ENCODE data around the gene RABIF.
"Not testable (repeated sequence)": the region's sequence is repeated elsewhere in the genome, so short reads cannot be mapped to it uniquely, and the experiment has no call there.

The RABIF gene

GRCh38 chr1:202903808-202904207 is 14.9 kb upstream of the RABIF start:
- not testable (repeated sequence) for H3K4me1 ChIP-seq (ENCODE audit: insufficient read depth, low read length); H3K9ac ChIP-seq (ENCODE audit: low read depth, low read length); H3K36me3 ChIP-seq (ENCODE audit: insufficient read depth, low read length); H3K9me3 ChIP-seq (ENCODE audit: control insufficient read depth, insufficient read depth, low read length)

- Histone ChIP-seq H3K9me3 (ENCODE audit: control insufficient read depth, insufficient read depth, low read length) (no peaks in the 10 kb centered on the region), H3K9ac (ENCODE audit: low read depth, low read length) (no peak overlapping the region), H3K36me3 (ENCODE audit: insufficient read depth, low read length) (peaks cover 7% of the 10 kb centered on the region), H3K4me1 (ENCODE audit: insufficient read depth, low read length) (no peaks in the 10 kb centered on the region)
These were observed 12.6 kb upstream of the RABIF start for GRCh38 chr1:202901555-202901954.

GRCh38 chr1:202892501-202892900 is 3.6 kb upstream of the RABIF start:
- no peak overlapping the region for H3K9ac ChIP-seq (ENCODE audit: low read depth, low read length)
- no peaks in the 10 kb centered on the region for H3K9me3 ChIP-seq (ENCODE audit: control insufficient read depth, insufficient read depth, low read length)
- no peaks in the 10 kb centered on the region for H3K4me1 ChIP-seq (ENCODE audit: insufficient read depth, low read length)
- peaks cover 14% of the 10 kb centered on the region for H3K36me3 ChIP-seq (ENCODE audit: insufficient read depth, low read length)

DNA sequence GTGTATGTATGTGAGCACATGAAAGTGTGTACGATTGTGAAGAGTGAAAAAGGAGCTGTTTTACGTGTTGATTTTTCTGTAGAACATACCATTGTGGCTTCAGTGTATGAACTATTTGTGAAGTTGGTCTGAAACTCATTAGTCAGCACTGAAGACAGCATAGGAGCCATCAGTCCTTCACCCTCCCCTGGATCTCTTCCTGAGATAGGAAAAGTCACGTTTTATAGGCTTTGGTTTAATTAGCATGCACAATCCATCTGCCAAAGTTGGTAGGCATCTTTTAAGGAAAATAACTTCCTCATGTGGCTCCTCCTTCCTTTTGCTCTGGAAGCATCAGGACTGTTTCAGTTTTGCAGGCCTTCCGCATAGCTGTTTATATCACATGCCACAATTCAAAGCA is 1.4 kb upstream of the RABIF start:
- H3K9me3 ChIP-seq (ENCODE audit: control insufficient read depth, insufficient read depth, low read length): no peaks in the 10 kb centered on the region
- peaks cover 8% of the 10 kb centered on the region for H3K36me3 ChIP-seq (ENCODE audit: insufficient read depth, low read length)
- peaks cover 6% of the 10 kb centered on the region; the same call in 1 of the 2 replicates for H3K4me1 ChIP-seq (ENCODE audit: insufficient read depth, low read length)
- no peak overlapping the region for H3K9ac ChIP-seq (ENCODE audit: low read depth, low read length)

DNA sequence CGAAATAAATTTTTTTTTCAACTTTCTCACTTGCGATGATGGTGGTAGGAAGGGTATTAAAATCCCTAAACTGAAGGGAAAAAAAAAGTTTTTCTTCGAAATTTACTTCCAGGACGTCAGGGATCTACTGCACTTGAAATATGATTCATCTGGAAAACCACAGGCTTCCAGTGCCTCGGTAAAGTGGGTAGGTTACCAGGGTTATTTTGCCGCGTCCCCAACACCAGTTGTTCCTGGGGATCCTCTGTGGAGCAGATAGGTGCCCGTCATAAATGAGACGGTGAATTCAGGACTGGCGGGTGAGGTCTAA is 773 bp downstream of the RABIF start:
- H3K9me3 ChIP-seq (ENCODE audit: control insufficient read depth, insufficient read depth, low read length): no peaks in the 10 kb centered on the region
- peaks cover 9% of the 10 kb centered on the region; the same call in 1 of the 2 replicates for H3K4me1 ChIP-seq (ENCODE audit: insufficient read depth, low read length)
- H3K9ac ChIP-seq (ENCODE audit: low read depth, low read length): peak overlapping the region; percentile 88
- peaks cover 8% of the 10 kb centered on the region for H3K36me3 ChIP-seq (ENCODE audit: insufficient read depth, low read length)

DNA sequence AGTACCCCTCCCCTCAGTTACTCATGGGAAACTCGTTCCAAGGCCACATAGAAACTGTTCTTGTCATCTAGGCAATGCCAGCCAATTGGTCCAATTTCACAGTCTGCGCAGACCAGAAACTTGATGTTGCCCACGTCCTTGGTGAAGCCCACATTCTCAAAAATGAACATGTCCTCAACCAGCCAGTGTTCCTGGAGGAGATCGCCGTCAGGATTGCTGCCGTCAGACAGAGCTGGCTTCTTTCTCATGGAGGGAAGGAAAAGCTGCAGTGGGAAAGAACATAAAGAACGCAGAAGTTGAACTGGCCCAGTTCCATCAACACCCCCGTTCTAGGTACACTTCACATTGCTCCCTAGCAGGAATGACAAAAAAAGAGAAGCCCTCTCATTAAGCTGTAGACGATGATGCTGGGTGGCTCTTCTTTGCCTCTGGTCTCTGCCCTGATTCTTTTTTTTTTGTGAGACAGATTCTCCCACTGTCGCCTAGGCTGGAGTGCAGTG is 7.9 kb downstream of the RABIF start:
- H3K36me3 ChIP-seq (ENCODE audit: insufficient read depth, low read length): peaks cover 5% of the 10 kb centered on the region; the same call in 1 of the 2 replicates
- peaks cover 9% of the 10 kb centered on the region; the same call in 1 of the 2 replicates for H3K4me1 ChIP-seq (ENCODE audit: insufficient read depth, low read length)
- H3K9ac ChIP-seq (ENCODE audit: low read depth, low read length): no peak overlapping the region
- H3K9me3 ChIP-seq (ENCODE audit: control insufficient read depth, insufficient read depth, low read length): no peaks in the 10 kb centered on the region

- no peak overlapping the region for H3K9ac ChIP-seq (ENCODE audit: low read depth, low read length)
These were observed 8.9 kb downstream of the RABIF start for GRCh38 chr1:202880062-202880461.

DNA sequence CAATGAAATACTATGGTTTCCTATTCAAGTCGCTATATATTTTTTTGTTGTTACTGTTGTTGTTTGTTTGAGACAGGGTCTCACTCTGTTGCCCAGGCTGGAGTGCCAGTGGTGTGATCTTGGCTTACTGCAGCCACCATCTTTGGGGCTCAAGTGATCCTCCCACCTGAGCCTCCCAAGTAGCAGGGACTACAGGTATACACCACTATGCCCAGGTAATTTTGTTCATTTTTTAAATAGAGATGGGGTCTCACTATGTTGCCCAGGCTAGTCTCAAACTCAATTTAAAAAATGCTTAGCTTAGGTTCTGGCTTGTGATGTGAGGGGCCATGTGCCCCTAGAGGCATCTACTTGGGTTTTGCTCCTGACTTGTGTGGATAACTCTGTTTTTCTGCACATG is 9.8 kb downstream of the RABIF start:
- no peaks in the 10 kb centered on the region for H3K9me3 ChIP-seq (ENCODE audit: control insufficient read depth, insufficient read depth, low read length)
- H3K36me3 ChIP-seq (ENCODE audit: insufficient read depth, low read length): peaks cover 5% of the 10 kb centered on the region; the same call in 1 of the 2 replicates
- no peaks in the 10 kb centered on the region for H3K4me1 ChIP-seq (ENCODE audit: insufficient read depth, low read length)
- H3K9ac ChIP-seq (ENCODE audit: low read depth, low read length): no peak overlapping the region

More at GRCh38 chr1:202880062-202880461, 8.9 kb downstream of the RABIF start:
- no peaks in the 10 kb centered on the region for H3K9me3 ChIP-seq (ENCODE audit: control insufficient read depth, insufficient read depth, low read length)
- 0 out of 2 replicates have a peak, but pooled peaks cover under 1% of the 10 kb centered on the region for H3K4me1 ChIP-seq (ENCODE audit: insufficient read depth, low read length)
- peaks cover 5% of the 10 kb centered on the region; the same call in 1 of the 2 replicates for H3K36me3 ChIP-seq (ENCODE audit: insufficient read depth, low read length)

DNA sequence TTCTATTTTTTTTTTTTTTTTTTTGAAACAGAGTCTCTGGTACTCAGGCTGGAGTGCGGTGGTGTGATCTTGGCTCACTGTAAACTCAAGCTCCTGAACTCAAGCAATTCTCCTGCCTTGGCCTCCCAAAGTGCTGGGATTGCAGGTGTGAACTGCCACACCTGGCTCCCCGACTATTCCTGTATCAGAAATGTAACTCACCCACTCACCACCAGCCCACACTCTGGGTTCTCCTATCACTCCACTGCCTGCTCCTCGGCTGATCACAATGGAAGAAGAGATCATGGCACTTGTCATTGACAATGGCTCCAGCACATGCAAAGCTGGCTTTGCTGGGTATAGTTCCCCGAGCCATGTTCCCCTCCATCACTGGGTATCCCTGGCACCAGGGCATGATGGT is 15.9 kb downstream of the RABIF start:
- H3K9me3 ChIP-seq (ENCODE audit: control insufficient read depth, insufficient read depth, low read length): no peaks in the 10 kb centered on the region
- no peak overlapping the region for H3K9ac ChIP-seq (ENCODE audit: low read depth, low read length)

DNA sequence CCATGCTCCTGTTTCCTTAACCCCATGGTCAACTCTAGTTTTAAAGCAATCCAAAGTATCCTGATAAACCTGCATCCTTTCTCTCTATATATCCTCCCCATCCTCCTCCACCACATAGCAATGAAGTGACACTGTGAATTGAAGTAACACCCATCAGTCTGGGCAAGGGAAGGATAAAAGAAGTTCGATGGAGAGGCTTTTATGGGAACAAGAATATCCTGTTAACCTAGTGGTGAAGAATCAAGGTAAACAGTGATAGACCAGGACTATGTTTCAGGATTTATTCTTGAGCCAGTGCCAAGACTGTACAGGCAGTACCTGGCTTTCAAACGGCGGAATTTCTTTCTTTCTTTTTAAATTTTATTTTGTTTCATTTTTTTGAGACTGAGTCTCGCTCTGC is 17.6 kb downstream of the RABIF start:
- H3K9me3 ChIP-seq (ENCODE audit: control insufficient read depth, insufficient read depth, low read length): no peaks in the 10 kb centered on the region
- no peak overlapping the region for H3K9ac ChIP-seq (ENCODE audit: low read depth, low read length)
- no peaks in the 10 kb centered on the region for H3K36me3 ChIP-seq (ENCODE audit: insufficient read depth, low read length)
- H3K4me1 ChIP-seq (ENCODE audit: insufficient read depth, low read length): no peaks in the 10 kb centered on the region

More for the DNA sequence above, 15.9 kb downstream of the RABIF start:
- Histone ChIP-seq H3K4me1 (ENCODE audit: insufficient read depth, low read length) (no peaks in the 10 kb centered on the region), H3K36me3 (ENCODE audit: insufficient read depth, low read length) (no peaks in the 10 kb centered on the region)

GRCh38 chr1:202862679-202863560 is 26.0 kb downstream of the RABIF start:
- Histone ChIP-seq H3K4me1 (ENCODE audit: insufficient read depth, low read length) (no peaks in the 10 kb centered on the region), H3K9ac (ENCODE audit: low read depth, low read length) (0 out of 2 replicates have a peak overlapping the region, but pooled peaks have one; percentile 94), H3K36me3 (ENCODE audit: insufficient read depth, low read length) (no peaks in the 10 kb centered on the region), H3K9me3 (ENCODE audit: control insufficient read depth, insufficient read depth, low read length) (no peaks in the 10 kb centered on the region)

DNA sequence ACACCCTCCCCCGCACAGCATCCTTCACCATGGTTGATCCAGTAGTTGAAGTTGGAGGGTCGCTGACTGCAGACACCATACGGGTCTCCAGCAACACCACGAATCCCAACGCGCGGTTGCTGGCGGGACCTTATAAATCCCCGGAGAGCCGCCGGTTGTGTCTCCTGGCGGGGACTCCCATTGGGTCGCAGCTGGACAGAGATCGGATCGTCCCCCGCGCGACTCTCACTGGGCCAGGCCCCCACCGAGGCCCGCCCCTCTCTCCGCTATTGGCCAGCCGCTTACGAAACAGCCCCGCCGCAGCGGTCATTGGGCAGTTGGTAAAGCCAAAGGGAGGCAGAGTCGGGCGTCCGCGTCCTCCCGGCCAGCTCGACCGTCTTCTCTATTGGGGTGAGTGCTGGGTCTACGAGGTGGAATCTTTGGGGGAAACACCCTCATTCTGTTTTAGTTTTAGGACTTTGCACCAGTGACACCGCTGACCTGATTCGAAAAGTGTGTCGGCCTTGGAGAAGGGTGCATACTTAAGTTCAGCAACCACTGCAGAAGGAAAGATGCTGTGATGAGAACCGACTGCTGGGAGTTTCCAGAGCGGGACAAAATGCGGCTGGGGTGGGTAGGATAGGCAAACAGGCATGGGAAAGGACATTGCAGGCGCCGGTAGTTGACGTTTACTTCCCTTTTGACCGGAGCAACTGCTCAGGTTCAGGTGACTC is 27.4 kb downstream of the RABIF start:
- Histone ChIP-seq H3K36me3 (ENCODE audit: insufficient read depth, low read length) (peaks cover 10% of the 10 kb centered on the region; the same call in 1 of the 2 replicates), H3K9ac (ENCODE audit: low read depth, low read length) (peak overlapping the region; percentile 94), H3K9me3 (ENCODE audit: control insufficient read depth, insufficient read depth, low read length) (no peaks in the 10 kb centered on the region), H3K4me1 (ENCODE audit: insufficient read depth, low read length) (no peaks in the 10 kb centered on the region)

DNA sequence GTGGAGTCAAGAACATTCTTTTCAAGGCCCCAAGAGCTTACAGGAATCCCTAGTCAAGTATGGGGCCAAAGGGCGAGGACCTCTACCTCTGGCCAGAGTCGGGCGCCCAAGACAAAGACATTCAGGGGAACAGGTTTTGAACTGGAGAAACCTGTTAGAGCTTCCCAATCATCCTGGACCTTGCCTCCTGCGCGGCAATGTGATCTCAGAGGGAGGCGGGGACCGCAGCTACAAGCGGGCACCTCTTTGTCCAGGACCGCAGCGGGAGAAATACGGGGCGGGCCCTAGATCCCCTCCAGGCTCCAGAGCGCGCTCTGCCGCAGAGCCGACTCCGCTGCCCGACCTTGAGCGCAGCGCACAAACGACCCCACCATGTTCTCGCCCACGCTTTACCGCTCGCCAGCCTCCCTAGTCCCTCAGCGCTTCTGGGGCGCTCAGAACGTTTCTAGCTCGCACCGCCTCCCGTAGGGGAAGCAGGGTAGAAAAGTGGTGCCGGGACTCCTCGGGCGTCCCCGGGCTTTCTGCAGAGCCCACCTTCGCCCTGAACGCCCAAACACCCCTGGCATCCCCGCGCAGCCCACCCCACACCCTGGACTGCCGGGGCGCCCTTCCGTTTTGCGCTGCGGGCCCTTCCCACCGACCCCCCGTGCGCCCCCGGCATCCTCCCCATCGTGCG is 28.1 kb downstream of the RABIF start:
- H3K9ac ChIP-seq (ENCODE audit: low read depth, low read length): peak overlapping the region; percentile 94
- H3K36me3 ChIP-seq (ENCODE audit: insufficient read depth, low read length): peaks cover 10% of the 10 kb centered on the region; the same call in 1 of the 2 replicates
- no peaks in the 10 kb centered on the region for H3K9me3 ChIP-seq (ENCODE audit: control insufficient read depth, insufficient read depth, low read length)
- H3K4me1 ChIP-seq (ENCODE audit: insufficient read depth, low read length): no peaks in the 10 kb centered on the region

GRCh38 chr1:202858789-202859414 is 30.0 kb downstream of the RABIF start:
- no peak overlapping the region for H3K9ac ChIP-seq (ENCODE audit: low read depth, low read length)

More at GRCh38 chr1:202858789-202859414, 30.0 kb downstream of the RABIF start:
- H3K36me3 ChIP-seq (ENCODE audit: insufficient read depth, low read length): peaks cover 10% of the 10 kb centered on the region; the same call in 1 of the 2 replicates
- no peaks in the 10 kb centered on the region for H3K9me3 ChIP-seq (ENCODE audit: control insufficient read depth, insufficient read depth, low read length)
- no peaks in the 10 kb centered on the region for H3K4me1 ChIP-seq (ENCODE audit: insufficient read depth, low read length)

Measured in ES-I3 (cell line).